GM12872 (cell line): ENCODE results near the gene RERE.
A peak's percentile ranks its signal among the peaks of the same experiment; 100 is the strongest.

Source experiments
- TF ChIP-seq, protein P1 (sequence below): IDR thresholded peaks from 3 replicates; pipeline ENCODE4 v1.5.1; 2011; ENCODE audit warnings: low read depth, mild to moderate bottlenecking, low read length, moderate library complexity; ENCODE audit not compliant: insufficient read depth

RERE gene

DNA sequence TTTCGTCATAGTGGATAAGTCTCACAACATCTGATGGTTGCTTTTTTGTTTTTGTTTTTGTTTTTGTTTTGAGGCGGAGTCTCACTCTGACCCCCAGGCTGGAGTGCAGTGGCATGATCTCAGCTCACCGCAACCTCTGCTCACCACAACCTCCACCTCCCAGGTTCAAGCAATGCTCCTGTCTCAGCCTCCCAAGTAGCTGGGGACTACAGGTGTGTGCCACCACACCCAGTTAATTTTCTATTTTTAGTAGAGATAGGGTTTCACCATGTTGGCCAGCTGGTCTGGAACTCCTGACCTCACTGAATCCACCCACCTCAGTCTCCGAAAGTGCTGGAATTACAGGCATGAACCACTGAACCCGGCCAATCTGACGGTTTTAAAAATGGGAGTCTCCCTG is 109.2 kb downstream of the RERE start:
- TF ChIP-seq, protein P1, sequence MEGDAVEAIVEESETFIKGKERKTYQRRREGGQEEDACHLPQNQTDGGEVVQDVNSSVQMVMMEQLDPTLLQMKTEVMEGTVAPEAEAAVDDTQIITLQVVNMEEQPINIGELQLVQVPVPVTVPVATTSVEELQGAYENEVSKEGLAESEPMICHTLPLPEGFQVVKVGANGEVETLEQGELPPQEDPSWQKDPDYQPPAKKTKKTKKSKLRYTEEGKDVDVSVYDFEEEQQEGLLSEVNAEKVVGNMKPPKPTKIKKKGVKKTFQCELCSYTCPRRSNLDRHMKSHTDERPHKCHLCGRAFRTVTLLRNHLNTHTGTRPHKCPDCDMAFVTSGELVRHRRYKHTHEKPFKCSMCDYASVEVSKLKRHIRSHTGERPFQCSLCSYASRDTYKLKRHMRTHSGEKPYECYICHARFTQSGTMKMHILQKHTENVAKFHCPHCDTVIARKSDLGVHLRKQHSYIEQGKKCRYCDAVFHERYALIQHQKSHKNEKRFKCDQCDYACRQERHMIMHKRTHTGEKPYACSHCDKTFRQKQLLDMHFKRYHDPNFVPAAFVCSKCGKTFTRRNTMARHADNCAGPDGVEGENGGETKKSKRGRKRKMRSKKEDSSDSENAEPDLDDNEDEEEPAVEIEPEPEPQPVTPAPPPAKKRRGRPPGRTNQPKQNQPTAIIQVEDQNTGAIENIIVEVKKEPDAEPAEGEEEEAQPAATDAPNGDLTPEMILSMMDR: no peak

GRCh38 chr1:8706995-8707396 is 110.4 kb downstream of the RERE start:
- TF ChIP-seq, protein P1: no peak

DNA sequence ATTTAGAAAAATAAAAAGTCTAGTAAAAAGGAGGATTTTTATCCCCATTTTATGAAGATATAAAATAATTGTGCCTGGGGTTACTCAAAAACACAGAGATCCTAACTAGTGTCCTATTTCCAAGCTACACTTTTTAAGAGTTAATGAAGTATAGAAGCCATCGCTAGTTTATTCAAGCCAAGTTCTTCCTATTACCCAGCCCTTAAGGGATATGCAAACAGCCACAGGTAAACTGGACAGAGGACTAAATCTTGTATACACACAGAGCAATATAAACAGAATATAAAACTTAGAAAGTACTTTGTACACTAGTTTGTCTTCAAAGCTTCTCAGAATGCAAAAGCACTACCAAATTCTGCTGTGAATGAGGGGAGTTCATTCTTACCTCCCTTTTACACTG is 111.1 kb downstream of the RERE start:
- TF ChIP-seq, protein P1: no peak

DNA sequence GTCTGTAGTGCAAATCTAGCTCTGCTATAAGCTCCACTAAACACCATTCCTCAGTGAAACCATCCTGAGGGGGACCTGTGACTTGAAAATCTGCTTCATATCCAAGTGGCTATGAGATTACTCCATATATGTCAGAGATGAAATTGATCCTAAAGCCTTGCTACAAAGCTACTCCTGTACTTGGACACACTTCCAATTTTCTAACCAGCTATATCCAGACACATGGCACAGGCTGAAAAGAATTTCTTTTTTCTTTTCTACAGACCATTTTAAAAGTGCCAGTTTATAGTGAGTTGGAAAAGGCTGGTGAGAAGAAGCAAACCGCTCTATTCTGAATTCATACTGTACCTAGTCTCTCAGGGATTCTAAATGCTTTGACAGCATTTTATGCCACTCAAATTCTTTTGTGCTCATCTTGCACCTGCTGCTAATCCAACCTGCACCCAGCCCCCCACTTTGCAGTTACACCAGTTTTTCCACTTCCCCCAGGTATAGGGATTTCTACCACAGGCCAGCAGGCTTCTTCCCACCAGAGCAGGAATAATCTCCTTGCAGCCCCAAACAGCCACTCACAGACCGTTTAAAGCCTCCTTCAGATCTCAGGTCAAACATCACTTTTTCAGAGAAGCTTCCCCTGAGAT is 112.5 kb downstream of the RERE start:
- TF ChIP-seq, protein P1: no peak

GRCh38 chr1:8702850-8703810 is 114.3 kb downstream of the RERE start:
- TF ChIP-seq, protein P1: peak; percentile 21; the same call in 1 of the 3 replicates

GRCh38 chr1:8702472-8702849 is 115.0 kb downstream of the RERE start:
- TF ChIP-seq, protein P1: no peak

DNA sequence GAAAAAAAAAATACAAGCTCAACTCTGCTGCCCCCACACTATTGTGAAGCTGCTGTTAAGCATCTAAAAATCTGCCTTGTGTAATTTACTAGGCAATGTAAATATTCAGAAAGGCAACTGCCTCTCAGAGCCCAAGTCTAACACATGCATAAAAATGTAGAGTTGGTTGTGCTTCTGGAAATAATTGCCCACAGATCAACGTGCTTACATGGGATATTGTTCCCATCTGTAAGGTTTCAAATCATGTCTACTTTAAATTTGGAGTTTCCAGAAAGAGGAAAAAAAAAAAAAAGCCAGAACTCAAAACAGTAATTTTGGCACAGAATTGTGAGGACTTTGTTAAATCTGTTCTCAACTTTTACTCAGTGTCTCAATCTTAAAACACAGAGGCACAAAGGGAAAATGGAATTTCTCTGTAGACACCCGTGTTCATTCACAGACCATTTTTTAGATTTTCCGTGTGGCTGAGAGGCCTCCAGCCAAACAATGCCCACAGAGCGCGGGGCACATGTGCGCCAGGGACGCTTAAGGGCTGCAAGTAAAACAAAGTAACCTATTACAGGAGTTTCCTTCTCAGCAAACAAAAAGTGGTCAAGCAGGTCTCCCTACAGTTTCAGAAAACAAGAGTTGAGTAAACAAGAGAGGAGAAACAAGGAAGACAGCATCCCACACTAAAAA is 115.5 kb downstream of the RERE start:
- TF ChIP-seq, protein P1: no peak
